ENCODE data around the gene PARD3B.

DNA sequence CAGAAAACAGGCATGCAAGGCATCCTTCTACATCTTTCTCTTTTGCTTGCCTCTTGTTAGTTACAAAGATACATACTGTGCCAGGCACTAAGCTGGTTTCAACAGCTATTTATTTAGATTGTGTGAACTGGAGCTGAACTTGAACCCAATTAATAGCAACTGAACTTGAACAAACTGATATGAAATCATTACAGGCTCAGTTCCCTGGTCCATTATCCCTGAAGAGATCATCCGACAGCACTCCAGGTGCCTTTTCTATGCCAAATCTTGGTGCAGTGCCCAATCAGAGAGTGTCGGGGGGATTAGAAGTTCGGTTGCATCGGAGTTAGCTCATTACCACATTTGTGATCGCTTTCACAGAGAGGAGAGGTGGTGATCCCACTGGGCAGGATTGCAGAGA lies 477.6 kb downstream of the PARD3B start:
- TF ChIP-seq POLR2A (IDR thresholded peaks at IDR 0.05; ENCODE audit: low read depth, low read length) = no peak
- TF ChIP-seq, protein P1, sequence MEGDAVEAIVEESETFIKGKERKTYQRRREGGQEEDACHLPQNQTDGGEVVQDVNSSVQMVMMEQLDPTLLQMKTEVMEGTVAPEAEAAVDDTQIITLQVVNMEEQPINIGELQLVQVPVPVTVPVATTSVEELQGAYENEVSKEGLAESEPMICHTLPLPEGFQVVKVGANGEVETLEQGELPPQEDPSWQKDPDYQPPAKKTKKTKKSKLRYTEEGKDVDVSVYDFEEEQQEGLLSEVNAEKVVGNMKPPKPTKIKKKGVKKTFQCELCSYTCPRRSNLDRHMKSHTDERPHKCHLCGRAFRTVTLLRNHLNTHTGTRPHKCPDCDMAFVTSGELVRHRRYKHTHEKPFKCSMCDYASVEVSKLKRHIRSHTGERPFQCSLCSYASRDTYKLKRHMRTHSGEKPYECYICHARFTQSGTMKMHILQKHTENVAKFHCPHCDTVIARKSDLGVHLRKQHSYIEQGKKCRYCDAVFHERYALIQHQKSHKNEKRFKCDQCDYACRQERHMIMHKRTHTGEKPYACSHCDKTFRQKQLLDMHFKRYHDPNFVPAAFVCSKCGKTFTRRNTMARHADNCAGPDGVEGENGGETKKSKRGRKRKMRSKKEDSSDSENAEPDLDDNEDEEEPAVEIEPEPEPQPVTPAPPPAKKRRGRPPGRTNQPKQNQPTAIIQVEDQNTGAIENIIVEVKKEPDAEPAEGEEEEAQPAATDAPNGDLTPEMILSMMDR (conservative IDR thresholded peaks at IDR 0.05; ENCODE audit: low read depth, low read length) = no peak
- TF ChIP-seq RCOR1 (IDR thresholded peaks at IDR 0.05; ENCODE audit: insufficient replicate concordance, low read length) = no peak
- TF ChIP-seq SMC3 (IDR thresholded peaks at IDR 0.05; ENCODE audit: low read depth, low read length) = no peak
- TF ChIP-seq BHLHE40 (IDR thresholded peaks at IDR 0.05; ENCODE audit: low read depth, low read length) = no peak
- TF ChIP-seq, protein P2, sequence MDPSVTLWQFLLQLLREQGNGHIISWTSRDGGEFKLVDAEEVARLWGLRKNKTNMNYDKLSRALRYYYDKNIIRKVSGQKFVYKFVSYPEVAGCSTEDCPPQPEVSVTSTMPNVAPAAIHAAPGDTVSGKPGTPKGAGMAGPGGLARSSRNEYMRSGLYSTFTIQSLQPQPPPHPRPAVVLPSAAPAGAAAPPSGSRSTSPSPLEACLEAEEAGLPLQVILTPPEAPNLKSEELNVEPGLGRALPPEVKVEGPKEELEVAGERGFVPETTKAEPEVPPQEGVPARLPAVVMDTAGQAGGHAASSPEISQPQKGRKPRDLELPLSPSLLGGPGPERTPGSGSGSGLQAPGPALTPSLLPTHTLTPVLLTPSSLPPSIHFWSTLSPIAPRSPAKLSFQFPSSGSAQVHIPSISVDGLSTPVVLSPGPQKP (IDR thresholded peaks at IDR 0.05; ENCODE audit: borderline replicate concordance, low read depth, low read length) = no peak
- no peak for TF ChIP-seq MXI1 (IDR thresholded peaks at IDR 0.05; ENCODE audit: borderline replicate concordance, low read depth, low read length)
- TF ChIP-seq, protein P3, sequence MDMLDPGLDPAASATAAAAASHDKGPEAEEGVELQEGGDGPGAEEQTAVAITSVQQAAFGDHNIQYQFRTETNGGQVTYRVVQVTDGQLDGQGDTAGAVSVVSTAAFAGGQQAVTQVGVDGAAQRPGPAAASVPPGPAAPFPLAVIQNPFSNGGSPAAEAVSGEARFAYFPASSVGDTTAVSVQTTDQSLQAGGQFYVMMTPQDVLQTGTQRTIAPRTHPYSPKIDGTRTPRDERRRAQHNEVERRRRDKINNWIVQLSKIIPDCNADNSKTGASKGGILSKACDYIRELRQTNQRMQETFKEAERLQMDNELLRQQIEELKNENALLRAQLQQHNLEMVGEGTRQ (IDR thresholded peaks at IDR 0.05; ENCODE audit: low read depth, low read length) = no peak
- TF ChIP-seq RAD21 (IDR thresholded peaks at IDR 0.05; ENCODE audit: low read length) = no peak
- TF ChIP-seq NFE2L2 (IDR thresholded peaks at IDR 0.05; ENCODE audit: low read depth, low read length) = no peak
- TF ChIP-seq FOS (IDR thresholded peaks at IDR 0.05; ENCODE audit: low read depth, low read length) = no peak
- no peak for TF ChIP-seq CHD1 (IDR thresholded peaks at IDR 0.05; ENCODE audit: low read depth, low read length)
